Kidney epithelial cell (primary cell): ENCODE results near the gene TSPAN31. TPM values are rescaled to one million over a fixed set of nuclear protein-coding genes. Genes with fewer than 3 reads are reported as not detected.
A peak's percentile ranks its signal among the peaks of the same experiment; 100 is the strongest.

Experiments used
- DNase-seq: peaks from one replicate; pipeline ENCODE4 v3.0.0-alpha.2; 2010; ENCODE audit warnings: low read depth
- H3K27me3 ChIP-seq: 2 replicates; pipeline ENCODE4 v1.6.0; 2011; ENCODE audit warnings: low read length; ENCODE audit not compliant: control insufficient read depth, insufficient read depth
- H3K36me3 ChIP-seq: 2 replicates; pipeline ENCODE4 v1.5.1; 2011; ENCODE audit warnings: low read length; ENCODE audit not compliant: control insufficient read depth, insufficient read depth
- H3K4me3 ChIP-seq: 2 replicates; pipeline ENCODE4 v1.5.1; 2011; ENCODE audit warnings: low read depth, mild to moderate bottlenecking, control low read depth, low read length
- CTCF ChIP-seq: IDR thresholded peaks from 2 replicates; pipeline ENCODE4 v1.5.1; 2011; ENCODE audit warnings: mild to moderate bottlenecking, moderate library complexity, low read length, control low read depth, inconsistent platforms; ENCODE audit not compliant: insufficient read depth, poor library complexity, severe bottlenecking
- total RNA-seq: library from RNA; depleted of rRNA; stranded (reverse); fragments of >200 nt; gene quantifications from 2 replicates; pipeline ENCODE4 v1.2.3, GENCODE V29; 2015

TSPAN31 gene
- total RNA-seq, 1 donor from 2014 or later: 77.1 TPM

- no peak for TF ChIP-seq CTCF
- H3K4me3 ChIP-seq: no peak overlapping the region
- DNase-seq: no peak
These were observed 12.9 kb downstream of the TSPAN31 start for GRCh38 chr12:57757771-57758170.

GRCh38 chr12:57758552-57759359 is 13.9 kb downstream of the TSPAN31 start:
- peaks cover 3% of the 10 kb centered on the region for H3K36me3 ChIP-seq
- DNase-seq: no peak
- H3K27me3 ChIP-seq: peaks cover 3% of the 10 kb centered on the region
- no peak overlapping the region for H3K4me3 ChIP-seq
- no peak for TF ChIP-seq CTCF

More at GRCh38 chr12:57757771-57758170, 12.9 kb downstream of the TSPAN31 start:
- H3K27me3 ChIP-seq: no peaks in the 10 kb centered on the region
- peaks cover 3% of the 10 kb centered on the region for H3K36me3 ChIP-seq

- peaks cover 3% of the 10 kb centered on the region for H3K36me3 ChIP-seq
- TF ChIP-seq CTCF: peak; percentile 55
- no peak for DNase-seq
- no peak overlapping the region for H3K4me3 ChIP-seq
- H3K27me3 ChIP-seq: peaks cover 10% of the 10 kb centered on the region
These were observed 14.6 kb downstream of the TSPAN31 start for GRCh38 chr12:57759360-57759980.

- peaks cover 3% of the 10 kb centered on the region for H3K36me3 ChIP-seq
- H3K4me3 ChIP-seq: no peak overlapping the region
- H3K27me3 ChIP-seq: peaks cover 20% of the 10 kb centered on the region
- no peak for TF ChIP-seq CTCF
- DNase-seq: no peak
These were observed 15.6 kb downstream of the TSPAN31 start for GRCh38 chr12:57760347-57760982.

- H3K27me3 ChIP-seq: peaks cover 29% of the 10 kb centered on the region
- H3K36me3 ChIP-seq: peaks cover 3% of the 10 kb centered on the region
- H3K4me3 ChIP-seq: no peak overlapping the region
- no peak for DNase-seq
- TF ChIP-seq CTCF: no peak
These were observed 16.7 kb downstream of the TSPAN31 start for GRCh38 chr12:57761391-57761998.
